Ovary (tissue), 9 donors: ENCODE measurements around the gene SERPINI2. TPM values are rescaled to one million over a fixed set of nuclear protein-coding genes. Genes with fewer than 3 reads are reported as not detected.
"Not testable (repeated sequence)": the region's sequence is repeated elsewhere in the genome, so short reads cannot be mapped to it uniquely, and the experiment has no call there.

Experiments used
- DNase-seq, 5 donors: peaks; one replicate each; pipeline ENCODE4 v3.0.0-alpha.2; 2019 to 2020
- H3K27ac ChIP-seq, 2 donors: fragments of 200-600 bp; one replicate each; pipeline versions ENCODE4 v1.5.1 to v1.8.0; 2019 to 2022
- H3K27me3 ChIP-seq: fragments of 200-600 bp; one replicate; pipeline ENCODE4 v1.8.0; 2022
- H3K36me3 ChIP-seq: fragments of 200-600 bp; sonication (generic); one replicate; pipeline ENCODE4 v1.5.1; 2019
- H3K4me1 ChIP-seq: one replicate; pipeline ENCODE4 v1.8.1; 2013; ENCODE audit warnings: mild to moderate bottlenecking, moderate library complexity; ENCODE audit not compliant: insufficient read depth
- H3K4me3 ChIP-seq: fragments of 200-600 bp; sonication (generic); one replicate; pipeline ENCODE4 v1.5.1; 2017
- H3K9me3 ChIP-seq, 2 donors: fragments of 200-600 bp in 1 of 2; sonication (generic) in 1 of 2; one replicate each; pipeline versions ENCODE4 v1.5.1 to v1.8.1; 2013 to 2019; ENCODE audit warnings: mild to moderate bottlenecking in 1 of 2, moderate library complexity in 1 of 2
- CTCF ChIP-seq, 3 donors: fragments of 450-650 bp in 2 of 3; fragments of 200-600 bp in 1 of 3; IDR thresholded peaks; one replicate each; pipeline versions ENCODE4 v1.5.1 to v1.8.0; 2016 to 2022; ENCODE audit warnings: antibody characterized with exemption in 3 of 3, mild to moderate bottlenecking in 1 of 3
- EP300 ChIP-seq: sonication (generic); formaldehyde crosslinking; IDR thresholded peaks from one replicate; pipeline ENCODE4 v1.6.1; 2017; ENCODE audit warnings: antibody characterized with exemption
- POLR2A ChIP-seq: fragments of 450-650 bp; IDR thresholded peaks from one replicate; pipeline ENCODE4 v1.6.1; 2017; ENCODE audit warnings: antibody characterized with exemption, mild to moderate bottlenecking, moderate library complexity
- WGBS, 3 donors: extraction: QIAGEN DNeasy Blood & Tissue Kit in 1 of 3; methylation state at CpG; one replicate each; pipeline versions ENCODE4 v1.1.5 to v1.1.7; 2013 to 2017; 5-methylcytosine and 5-hydroxymethylcytosine counted together
- intact Hi-C, 4 donors: fragments of 100-400 bp; cut with DNase I; formaldehyde crosslinking; loops; one replicate each; pipeline versions ENCODE4 v1.11.0 to v1.15.1; 2022 to 2023
- polyA plus RNA-seq, 2 donors: library from polyadenylated mRNA; stranded (reverse); fragments of 200-250 nt in 1 of 2; fragments of 350-450 nt in 1 of 2; fragmentation: Illumina TruSeq in 1 of 2; extraction: RNeasy Lipid Tissue Mini Kit (QIAGEN cat#74804) in 1 of 2; gene quantifications; one replicate each; pipeline ENCODE4 v1.2.3, GENCODE V29; 2013 to 2014
- total RNA-seq, 7 donors: library from RNA; depleted of rRNA in 2 of 7; stranded (reverse); fragments of >200 nt in 2 of 7; fragmentation: NEBNext Ultra II Directional in 3 of 7; extraction: Animal tissue kit (Norgen Biotek cat#: 25700) in 3 of 7; gene quantifications; one replicate each; pipeline versions ENCODE4 v1.1.0 to v1.2.4, GENCODE V29; 2016 to 2023
- donor health status: DM: no; HTN: no; CAD: no; lungs with moderate emphysema.
- donor health status: DM: no; HTN: no; CAD: no.
- donor health status: Bipolar disorder and iron deficiency.
- donor health status: DM: yes; HTN: yes; CAD: no.
- donor health status: DM: no; HTN: no; CAD: no.
- donor health status: DM: yes; HTN: yes; CAD: no.

The SERPINI2 gene
- total and polyA plus RNA-seq, 9 donors: 0.20 to 8.8 (median 0.33) TPM; not detected in 4

GRCh38 chr3:167437428-167438139 lies 36.3 kb downstream of the SERPINI2 start:
- intact Hi-C loops: no loop called here
- Histone ChIP-seq H3K4me1 (no peaks in the 10 kb centered on the region), H3K27ac (no peak overlapping the region), H3K36me3 (no peaks in the 10 kb centered on the region), H3K9me3 (no peaks in the 10 kb centered on the region), H3K27me3 (no peaks in the 10 kb centered on the region), H3K4me3 (no peak overlapping the region)
- TF ChIP-seq CTCF (IDR thresholded peaks at IDR 0.05) (no peak), POLR2A (no peak)
- no peak for DNase-seq
- 62 to 78% (median 70%) methylated on average over 2 of the region's 2 CpGs for WGBS, 3 donors

GRCh38 chr3:167426962-167427361 lies 46.9 kb downstream of the SERPINI2 start:
- H3K4me3 ChIP-seq, H3K27me3 ChIP-seq, intact Hi-C loops, H3K36me3 ChIP-seq, H3K9me3 ChIP-seq, H3K4me1 ChIP-seq, DNase-seq: not testable (repeated sequence)
- H3K27ac ChIP-seq: peak overlapping the region in 1 of 2 donors; percentile 29
- 91 to 95% (median 94%) methylated on average over 3 of the region's 3 CpGs for WGBS, 3 donors

GRCh38 chr3:167422396-167422795 lies 51.4 kb downstream of the SERPINI2 start:
- WGBS, 3 donors: 78 to 89% (median 87%) methylated on average over 4 of the region's 4 CpGs
- DNase-seq, H3K4me1 ChIP-seq, H3K9me3 ChIP-seq, H3K27me3 ChIP-seq, intact Hi-C loops, H3K36me3 ChIP-seq, H3K27ac ChIP-seq, H3K4me3 ChIP-seq: not testable (repeated sequence)

GRCh38 chr3:167409611-167410010 lies 64.2 kb downstream of the SERPINI2 start:
- no peaks in the 10 kb centered on the region for H3K9me3 ChIP-seq
- H3K4me3 ChIP-seq: no peak overlapping the region
- no peaks in the 10 kb centered on the region for H3K4me1 ChIP-seq
- WGBS, 3 donors: 9 to 32% (median 18%) methylated on average over 1 of the region's 1 CpG
- H3K27ac ChIP-seq: no peak overlapping the region
- intact Hi-C loops: no loop called here
- TF ChIP-seq POLR2A (no peak), EP300 (no peak), CTCF (IDR thresholded peaks at IDR 0.05) (no peak)
- no peaks in the 10 kb centered on the region for H3K27me3 ChIP-seq
- no peak for DNase-seq
- H3K36me3 ChIP-seq: no peaks in the 10 kb centered on the region

GRCh38 chr3:167406876-167407492 lies 66.9 kb downstream of the SERPINI2 start:
- Histone ChIP-seq H3K4me3 (no peak overlapping the region), H3K27me3 (no peaks in the 10 kb centered on the region), H3K4me1 (no peaks in the 10 kb centered on the region), H3K9me3 (no peaks in the 10 kb centered on the region), H3K36me3 (no peaks in the 10 kb centered on the region), H3K27ac (no peak overlapping the region)
- intact Hi-C loops: no loop called here
- DNase-seq: peak in 1 of 5 donors; percentile 35
- no peak for TF ChIP-seq POLR2A
- no peak for TF ChIP-seq EP300
- TF ChIP-seq CTCF (IDR thresholded peaks at IDR 0.05): no peak
- 44 to 67% (median 62%) methylated on average over 3 of the region's 3 CpGs for WGBS, 3 donors
